ENCODE data around the gene CCDC81.

DNA sequence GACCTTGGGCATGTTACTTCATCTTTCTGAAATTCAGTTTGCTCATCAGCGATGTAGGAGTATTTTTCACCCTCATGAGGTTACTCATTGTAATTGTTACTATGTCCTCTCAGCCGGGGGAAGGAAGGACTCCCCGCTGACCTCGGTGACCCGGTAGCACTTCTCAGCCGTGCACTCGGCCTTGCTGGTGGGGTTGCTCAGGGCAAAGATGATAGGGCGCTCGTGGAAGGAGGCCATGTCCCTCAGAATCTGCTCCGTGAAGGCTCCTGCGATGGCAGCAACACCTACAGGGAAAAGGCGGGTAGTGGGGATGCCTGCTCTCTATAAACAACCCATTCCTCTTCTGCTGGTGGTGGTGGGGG, 72.2 kb downstream of the CCDC81 start:
- TF ChIP-seq, protein P1, sequence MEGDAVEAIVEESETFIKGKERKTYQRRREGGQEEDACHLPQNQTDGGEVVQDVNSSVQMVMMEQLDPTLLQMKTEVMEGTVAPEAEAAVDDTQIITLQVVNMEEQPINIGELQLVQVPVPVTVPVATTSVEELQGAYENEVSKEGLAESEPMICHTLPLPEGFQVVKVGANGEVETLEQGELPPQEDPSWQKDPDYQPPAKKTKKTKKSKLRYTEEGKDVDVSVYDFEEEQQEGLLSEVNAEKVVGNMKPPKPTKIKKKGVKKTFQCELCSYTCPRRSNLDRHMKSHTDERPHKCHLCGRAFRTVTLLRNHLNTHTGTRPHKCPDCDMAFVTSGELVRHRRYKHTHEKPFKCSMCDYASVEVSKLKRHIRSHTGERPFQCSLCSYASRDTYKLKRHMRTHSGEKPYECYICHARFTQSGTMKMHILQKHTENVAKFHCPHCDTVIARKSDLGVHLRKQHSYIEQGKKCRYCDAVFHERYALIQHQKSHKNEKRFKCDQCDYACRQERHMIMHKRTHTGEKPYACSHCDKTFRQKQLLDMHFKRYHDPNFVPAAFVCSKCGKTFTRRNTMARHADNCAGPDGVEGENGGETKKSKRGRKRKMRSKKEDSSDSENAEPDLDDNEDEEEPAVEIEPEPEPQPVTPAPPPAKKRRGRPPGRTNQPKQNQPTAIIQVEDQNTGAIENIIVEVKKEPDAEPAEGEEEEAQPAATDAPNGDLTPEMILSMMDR (IDR thresholded peaks at IDR 0.05): no peak
- TF ChIP-seq POLR2A (IDR thresholded peaks at IDR 0.05) (no peak), EP300 (IDR thresholded peaks at IDR 0.05) (no peak), POLR2AphosphoS5 (IDR thresholded peaks at IDR 0.05) (no peak)

Measured in suprapubic skin (tissue), 4 donors.